Breast epithelium (tissue), 3 donors: ENCODE measurements around the gene VKORC1.

Experiments used
- POLR2A ChIP-seq: fragments of 450-650 bp; IDR thresholded peaks from one replicate; pipeline ENCODE4 v1.6.1; 2016; ENCODE audit warnings: antibody characterized with exemption, mild to moderate bottlenecking, moderate library complexity
- POLR2AphosphoS5 ChIP-seq, 3 donors: sonication (generic); formaldehyde crosslinking; IDR thresholded peaks; one replicate each; pipeline ENCODE4 v1.6.1; 2017; ENCODE audit warnings: antibody characterized with exemption in 3 of 3
- TF ChIP-seq, protein P1 (sequence below), 3 donors: fragments of 450-650 bp; IDR thresholded peaks; one replicate each; pipeline ENCODE4 v1.5.1; 2016 to 2017; ENCODE audit warnings: antibody characterized with exemption in 3 of 3, mild to moderate bottlenecking in 3 of 3, moderate library complexity in 3 of 3

DNA sequence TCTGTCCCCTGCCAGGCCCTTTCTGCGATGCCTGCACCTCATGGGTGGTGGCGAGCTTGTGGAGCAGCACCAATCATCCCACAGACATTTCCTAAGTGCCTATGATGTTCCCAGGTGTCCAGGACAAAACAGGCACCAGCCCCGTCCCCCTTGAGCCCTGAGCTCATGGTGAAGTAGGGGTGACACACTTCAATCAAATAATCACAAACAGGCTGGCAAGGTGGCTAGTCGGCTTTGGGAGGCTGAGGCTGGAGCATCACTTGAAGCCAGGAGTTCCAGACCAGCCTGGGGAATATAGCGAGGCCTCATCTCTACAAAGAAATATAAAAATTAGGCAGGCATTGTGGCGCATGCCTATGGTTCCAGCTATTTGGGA lies 41.7 kb upstream of the VKORC1 start:
- TF ChIP-seq, protein P1, sequence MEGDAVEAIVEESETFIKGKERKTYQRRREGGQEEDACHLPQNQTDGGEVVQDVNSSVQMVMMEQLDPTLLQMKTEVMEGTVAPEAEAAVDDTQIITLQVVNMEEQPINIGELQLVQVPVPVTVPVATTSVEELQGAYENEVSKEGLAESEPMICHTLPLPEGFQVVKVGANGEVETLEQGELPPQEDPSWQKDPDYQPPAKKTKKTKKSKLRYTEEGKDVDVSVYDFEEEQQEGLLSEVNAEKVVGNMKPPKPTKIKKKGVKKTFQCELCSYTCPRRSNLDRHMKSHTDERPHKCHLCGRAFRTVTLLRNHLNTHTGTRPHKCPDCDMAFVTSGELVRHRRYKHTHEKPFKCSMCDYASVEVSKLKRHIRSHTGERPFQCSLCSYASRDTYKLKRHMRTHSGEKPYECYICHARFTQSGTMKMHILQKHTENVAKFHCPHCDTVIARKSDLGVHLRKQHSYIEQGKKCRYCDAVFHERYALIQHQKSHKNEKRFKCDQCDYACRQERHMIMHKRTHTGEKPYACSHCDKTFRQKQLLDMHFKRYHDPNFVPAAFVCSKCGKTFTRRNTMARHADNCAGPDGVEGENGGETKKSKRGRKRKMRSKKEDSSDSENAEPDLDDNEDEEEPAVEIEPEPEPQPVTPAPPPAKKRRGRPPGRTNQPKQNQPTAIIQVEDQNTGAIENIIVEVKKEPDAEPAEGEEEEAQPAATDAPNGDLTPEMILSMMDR (IDR thresholded peaks at IDR 0.05) = no peak
- TF ChIP-seq POLR2A (no peak), POLR2AphosphoS5 (IDR thresholded peaks at IDR 0.05) (no peak)
